SK-N-MC (cell line): ENCODE data around the gene PCDHA1.

Experiments used
- EZH2 ChIP-seq: fragments of 200-600 bp; sonication (generic); IDR thresholded peaks from one replicate; pipeline ENCODE4 v1.6.1; 2017; ENCODE audit warnings: antibody characterized with exemption
- FOXP2 ChIP-seq: optimal IDR thresholded peaks from 2 replicates; pipeline ENCODE3; 2011; ENCODE audit warnings: mild to moderate bottlenecking, moderate library complexity; ENCODE audit not compliant: insufficient read depth; ENCODE audit errors: extremely low read length, control extremely low read depth
- POLR2AphosphoS5 ChIP-seq: IDR thresholded peaks from 2 replicates; pipeline ENCODE4 v1.6.1; 2012; ENCODE audit warnings: mild to moderate bottlenecking, low read depth, low read length, borderline replicate concordance

- TF ChIP-seq POLR2AphosphoS5, result no peak
- TF ChIP-seq EZH2, result no peak
- no peak for TF ChIP-seq FOXP2
These were observed 210.1 kb downstream of the PCDHA1 start for GRCh38 chr5:140996060-140996459.
